NCI-H2196 treated with DMSO at 0.1 percent for 48 hours (cell line): Measurements from ENCODE around the gene DNER.

Source experiments
- DNase-seq: peaks from one replicate; lab custom pipeline; 2025; ENCODE audit not compliant: unreplicated experiment; lab: John Stamatoyannopoulos, UW

Gene DNER

GRCh38 chr2:229672021-229672420, 42.3 kb downstream of the DNER start:
- no peak for DNase-seq

- DNase-seq = no peak
Observed at GRCh38 chr2:229669841-229670240, 44.5 kb downstream of the DNER start.

- DNase-seq = no peak
Observed at GRCh38 chr2:229666811-229667210, 47.5 kb downstream of the DNER start.

- DNase-seq = no peak
Observed at GRCh38 chr2:229665158-229665557, 49.2 kb downstream of the DNER start.

GRCh38 chr2:229661478-229661877, 52.9 kb downstream of the DNER start:
- no peak for DNase-seq

- DNase-seq = no peak
Observed at GRCh38 chr2:229660951-229661350, 53.4 kb downstream of the DNER start.

GRCh38 chr2:229660391-229660790, 54.0 kb downstream of the DNER start:
- DNase-seq = no peak

- DNase-seq = no peak
Observed at GRCh38 chr2:229658004-229658403, 56.4 kb downstream of the DNER start.

- DNase-seq = no peak
Observed at GRCh38 chr2:229654437-229654836, 59.9 kb downstream of the DNER start.

GRCh38 chr2:229653531-229653930, 60.8 kb downstream of the DNER start:
- no peak for DNase-seq

GRCh38 chr2:229652796-229653195, 61.6 kb downstream of the DNER start:
- DNase-seq = no peak

- DNase-seq = no peak
Observed at GRCh38 chr2:229650901-229651300, 63.5 kb downstream of the DNER start.

- DNase-seq = no peak
Observed at GRCh38 chr2:229650059-229650458, 64.3 kb downstream of the DNER start.

- DNase-seq = no peak
Observed at GRCh38 chr2:229646186-229646723, 68.1 kb downstream of the DNER start.

- no peak for DNase-seq
Observed at GRCh38 chr2:229642371-229642770, 72.0 kb downstream of the DNER start.

- no peak for DNase-seq
Observed at GRCh38 chr2:229641676-229642075, 72.7 kb downstream of the DNER start.

GRCh38 chr2:229640636-229641035, 73.7 kb downstream of the DNER start:
- no peak for DNase-seq

GRCh38 chr2:229636571-229636970, 77.8 kb downstream of the DNER start:
- DNase-seq = no peak

- DNase-seq = no peak
Observed at GRCh38 chr2:229635371-229635680, 79.0 kb downstream of the DNER start.

- no peak for DNase-seq
Observed at GRCh38 chr2:229634601-229635370, 79.6 kb downstream of the DNER start.

GRCh38 chr2:229633556-229633955, 80.8 kb downstream of the DNER start:
- no peak for DNase-seq

- no peak for DNase-seq
Observed at GRCh38 chr2:229629039-229629438, 85.3 kb downstream of the DNER start.

GRCh38 chr2:229627728-229628127, 86.6 kb downstream of the DNER start:
- DNase-seq = no peak
